HAP-1 (cell line): Measurements from ENCODE around the gene SETD9.

ENCODE experiments used
- DNase-seq, 2 experiments: peaks; one replicate each; pipeline ENCODE4 v3.0.0-alpha.2; 2016 to 2020; ENCODE audit warnings: low spot score in 2 of 2
- H3K27me3 ChIP-seq: fragments of 250-450 bp; sonication (Bioruptor Pico); 2 replicates; pipeline ENCODE4 v1.5.1; 2020; ENCODE audit warnings: low read depth, mild to moderate bottlenecking, moderate library complexity
- H3K36me3 ChIP-seq: fragments of 250-450 bp; sonication (Bioruptor Pico); replicated peaks from 2 replicates; pipeline ENCODE4 v1.5.1; 2020; ENCODE audit warnings: mild to moderate bottlenecking
- H3K4me1 ChIP-seq: fragments of 250-450 bp; sonication (Bioruptor Pico); 2 replicates; pipeline ENCODE4 v1.5.1; 2020; ENCODE audit warnings: mild to moderate bottlenecking
- H3K4me3 ChIP-seq: fragments of 250-450 bp; sonication (Bioruptor Pico); 2 replicates; pipeline ENCODE4 v1.5.1; 2020; ENCODE audit warnings: mild to moderate bottlenecking, moderate library complexity
- H3K9me3 ChIP-seq: fragments of 250-450 bp; sonication (Bioruptor Pico); 2 replicates; pipeline ENCODE4 v1.5.1; 2020; ENCODE audit warnings: mild to moderate bottlenecking, moderate library complexity
- in situ Hi-C: fragments of 300-500 bp; cut with MboI; formaldehyde crosslinking; loops from 3 replicates; pipeline ENCODE4 v1.14.3; 2020; ENCODE audit warnings: low sequenced_read_pairs, inconsistent platforms, mixed read lengths

Gene SETD9

GRCh38 chr5:56951946-56952691 lies 42.7 kb downstream of the SETD9 start, which contains the start of gene MIER3:
Gene MIER3 (minus strand): TSS chr5:56952123. CDS start chr5:56952102, 21 bp downstream.
- peak; percentile 57 to 81 for DNase-seq
- Histone ChIP-seq H3K36me3 (peaks cover 11% of the 10 kb centered on the region), H3K27me3 (peaks cover 17% of the 10 kb centered on the region), H3K4me3 (peak within 1 kb of the TSS; percentile 66), H3K4me1 (peaks cover 6% of the 10 kb centered on the region; the same call in 1 of the 2 replicates), H3K9me3 (no peaks in the 10 kb centered on the region)
- in situ Hi-C loops = no loop called here

DNA sequence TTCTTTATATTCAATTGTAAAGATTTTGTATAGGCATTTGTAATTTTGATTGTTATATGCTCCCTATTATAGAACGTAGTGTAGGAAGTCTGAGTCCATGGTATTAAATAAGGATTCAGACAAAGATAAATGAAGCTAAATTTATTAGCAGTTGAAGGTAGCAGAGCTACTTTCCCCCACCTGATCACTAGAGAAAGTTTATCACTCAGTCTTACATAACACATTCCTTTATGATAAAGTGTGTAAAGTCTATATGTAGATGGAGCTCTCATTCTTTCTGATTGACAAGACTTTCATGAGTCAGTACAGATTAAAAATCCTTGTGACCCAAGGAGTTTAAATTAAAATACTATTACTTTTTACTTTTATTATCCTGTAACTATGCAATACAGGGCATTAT lies 44.9 kb downstream of the SETD9 start:
- in situ Hi-C loops = no loop called here
- H3K4me3 ChIP-seq = no peak overlapping the region

DNA sequence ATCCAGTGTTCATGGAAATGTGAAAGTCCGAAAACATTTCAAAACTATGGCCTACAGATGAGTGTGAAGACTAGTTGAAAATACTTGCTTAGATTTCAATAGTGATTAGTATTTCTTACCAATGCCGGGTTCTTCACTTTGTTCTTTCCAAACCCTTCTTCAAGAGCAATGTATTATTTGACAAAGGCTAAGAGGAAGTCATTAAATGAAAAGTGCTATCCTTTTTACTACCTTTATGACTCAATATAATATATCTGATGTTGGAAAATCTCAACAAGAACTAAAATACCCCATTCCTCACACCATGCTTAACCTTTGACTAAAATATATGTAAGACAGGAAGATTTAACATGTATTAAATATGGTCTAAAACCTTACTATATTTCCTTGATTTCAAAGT lies 49.2 kb downstream of the SETD9 start:
- H3K36me3 ChIP-seq = no peaks in the 10 kb centered on the region
- no peaks in the 10 kb centered on the region for H3K9me3 ChIP-seq
- in situ Hi-C loops = no loop called here
- no peaks in the 10 kb centered on the region for H3K4me1 ChIP-seq
- H3K4me3 ChIP-seq = no peak overlapping the region
- no peak for DNase-seq
- H3K27me3 ChIP-seq = peaks cover 65% of the 10 kb centered on the region

More for the DNA sequence above, 44.9 kb downstream of the SETD9 start:
- Histone ChIP-seq H3K27me3 (peaks cover 31% of the 10 kb centered on the region), H3K9me3 (no peaks in the 10 kb centered on the region), H3K4me1 (peaks cover 6% of the 10 kb centered on the region; the same call in 1 of the 2 replicates), H3K36me3 (no peaks in the 10 kb centered on the region; the same call in 1 of the 2 replicates)
- no peak for DNase-seq

GRCh38 chr5:56959326-56959725 lies 49.9 kb downstream of the SETD9 start:
- in situ Hi-C loops = no loop called here
- DNase-seq = no peak
- no peak overlapping the region for H3K4me3 ChIP-seq
- H3K36me3 ChIP-seq = no peaks in the 10 kb centered on the region
- H3K9me3 ChIP-seq = no peaks in the 10 kb centered on the region
- no peaks in the 10 kb centered on the region for H3K4me1 ChIP-seq
- peaks cover 68% of the 10 kb centered on the region for H3K27me3 ChIP-seq

- H3K9me3 ChIP-seq = no peaks in the 10 kb centered on the region
- in situ Hi-C loops = no loop called here
- DNase-seq = no peak
- H3K4me3 ChIP-seq = no peak overlapping the region
- H3K36me3 ChIP-seq = no peaks in the 10 kb centered on the region
- H3K27me3 ChIP-seq = peaks cover 56% of the 10 kb centered on the region
- H3K4me1 ChIP-seq = no peaks in the 10 kb centered on the region
These were observed 52.4 kb downstream of the SETD9 start for GRCh38 chr5:56961746-56962145.

- H3K4me3 ChIP-seq = no peak overlapping the region
These were observed 52.9 kb downstream of the SETD9 start for GRCh38 chr5:56962286-56962685.

GRCh38 chr5:56963246-56963645 lies 53.9 kb downstream of the SETD9 start:
- in situ Hi-C loops = no loop called here
- DNase-seq = no peak
- Histone ChIP-seq H3K4me3 (no peak overlapping the region), H3K4me1 (no peaks in the 10 kb centered on the region), H3K27me3 (peaks cover 50% of the 10 kb centered on the region), H3K36me3 (no peaks in the 10 kb centered on the region), H3K9me3 (no peaks in the 10 kb centered on the region)

More at GRCh38 chr5:56962286-56962685, 52.9 kb downstream of the SETD9 start:
- no peaks in the 10 kb centered on the region for H3K9me3 ChIP-seq
- DNase-seq = no peak
- peaks cover 51% of the 10 kb centered on the region for H3K27me3 ChIP-seq
- no peaks in the 10 kb centered on the region for H3K4me1 ChIP-seq
- in situ Hi-C loops = no loop called here
- H3K36me3 ChIP-seq = no peaks in the 10 kb centered on the region

DNA sequence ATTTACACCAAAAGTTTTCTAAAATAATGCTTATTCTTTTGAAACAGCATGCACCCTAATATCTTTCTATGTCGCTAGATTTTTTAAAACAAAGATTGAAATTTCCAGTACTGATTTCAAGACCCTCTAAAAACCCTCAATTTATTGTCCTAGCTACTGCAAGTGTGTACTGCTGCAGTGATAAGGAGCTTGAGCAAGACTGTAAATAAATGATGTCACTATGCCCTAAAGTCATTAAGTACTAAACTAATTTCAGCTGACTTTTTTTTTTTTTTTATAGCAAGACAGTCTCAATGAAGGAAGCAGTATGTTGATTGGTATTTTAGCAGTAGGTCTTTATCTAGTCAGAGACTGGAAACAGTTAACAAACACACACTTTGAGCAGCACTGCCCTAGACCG lies 54.8 kb downstream of the SETD9 start:
- peaks cover 41% of the 10 kb centered on the region for H3K27me3 ChIP-seq
- no peaks in the 10 kb centered on the region for H3K9me3 ChIP-seq
- in situ Hi-C loops = no loop called here
- H3K4me1 ChIP-seq = no peaks in the 10 kb centered on the region
- H3K36me3 ChIP-seq = no peaks in the 10 kb centered on the region
- no peak for DNase-seq
- no peak overlapping the region for H3K4me3 ChIP-seq
